Kidney epithelial cell (primary cell): ENCODE data around the gene DPY19L3. TPM values are rescaled to one million over a fixed set of nuclear protein-coding genes. Genes with fewer than 3 reads are reported as not detected.

Experiments used
- DNase-seq: peaks from one replicate; pipeline ENCODE4 v3.0.0-alpha.2; 2010; ENCODE audit warnings: low read depth
- H3K27me3 ChIP-seq: 2 replicates; pipeline ENCODE4 v1.6.0; 2011; ENCODE audit warnings: low read length; ENCODE audit not compliant: control insufficient read depth, insufficient read depth
- H3K36me3 ChIP-seq: 2 replicates; pipeline ENCODE4 v1.5.1; 2011; ENCODE audit warnings: low read length; ENCODE audit not compliant: control insufficient read depth, insufficient read depth
- H3K4me3 ChIP-seq: 2 replicates; pipeline ENCODE4 v1.5.1; 2011; ENCODE audit warnings: low read depth, mild to moderate bottlenecking, control low read depth, low read length
- total RNA-seq: library from RNA; depleted of rRNA; stranded (reverse); fragments of >200 nt; gene quantifications from 2 replicates; pipeline ENCODE4 v1.2.3, GENCODE V29; 2015
- TF ChIP-seq, protein P1 (sequence below): IDR thresholded peaks from 2 replicates; pipeline ENCODE4 v1.5.1; 2011; ENCODE audit warnings: mild to moderate bottlenecking, moderate library complexity, low read length, control low read depth, inconsistent platforms; ENCODE audit not compliant: insufficient read depth, poor library complexity, severe bottlenecking

The DPY19L3 gene
- total RNA-seq, 1 donor from 2014 or later, result 25.0 TPM

DNA sequence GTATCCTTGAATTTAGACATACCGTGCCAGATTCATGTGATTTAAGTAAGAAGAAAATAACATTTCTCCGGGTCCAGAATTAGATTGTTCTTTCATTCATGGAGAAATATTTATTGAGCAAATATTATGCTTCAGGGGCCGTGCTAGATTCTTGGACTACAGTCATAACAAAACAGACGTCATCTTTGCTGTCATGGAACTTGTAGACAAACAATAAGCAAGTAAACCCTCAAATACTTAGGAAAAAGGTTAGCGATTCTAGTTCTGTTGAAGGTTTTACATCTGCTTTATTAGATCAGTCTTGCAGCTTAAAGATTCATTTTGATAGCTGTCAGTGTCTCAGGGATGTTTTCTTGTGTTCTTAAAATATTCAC lies 43.3 kb upstream of the DPY19L3 start:
- no peak for DNase-seq
- H3K36me3 ChIP-seq, result no peaks in the 10 kb centered on the region

DNA sequence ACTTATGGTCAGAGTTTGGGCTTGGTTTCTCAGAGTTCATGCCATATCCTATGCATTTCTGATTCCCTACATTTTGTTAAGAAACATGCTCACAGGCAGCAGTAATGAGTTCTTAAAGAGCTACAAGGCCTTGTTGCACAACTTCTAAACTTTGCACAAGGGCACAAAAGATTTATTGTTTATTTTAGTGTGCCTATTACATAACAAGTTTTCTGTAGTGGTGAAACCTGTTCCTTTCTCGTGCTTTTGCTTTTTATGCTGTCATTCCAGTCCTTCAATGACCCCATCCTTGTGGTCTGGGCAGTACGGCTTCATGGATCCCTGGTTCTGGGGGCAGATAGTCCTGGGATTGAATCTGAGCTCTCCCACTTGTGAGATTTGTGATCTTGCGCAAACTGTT lies 42.4 kb upstream of the DPY19L3 start:
- Histone ChIP-seq H3K4me3 (no peak overlapping the region), H3K27me3 (no peaks in the 10 kb centered on the region), H3K36me3 (no peaks in the 10 kb centered on the region)
- DNase-seq, result no peak
- TF ChIP-seq, protein P1, sequence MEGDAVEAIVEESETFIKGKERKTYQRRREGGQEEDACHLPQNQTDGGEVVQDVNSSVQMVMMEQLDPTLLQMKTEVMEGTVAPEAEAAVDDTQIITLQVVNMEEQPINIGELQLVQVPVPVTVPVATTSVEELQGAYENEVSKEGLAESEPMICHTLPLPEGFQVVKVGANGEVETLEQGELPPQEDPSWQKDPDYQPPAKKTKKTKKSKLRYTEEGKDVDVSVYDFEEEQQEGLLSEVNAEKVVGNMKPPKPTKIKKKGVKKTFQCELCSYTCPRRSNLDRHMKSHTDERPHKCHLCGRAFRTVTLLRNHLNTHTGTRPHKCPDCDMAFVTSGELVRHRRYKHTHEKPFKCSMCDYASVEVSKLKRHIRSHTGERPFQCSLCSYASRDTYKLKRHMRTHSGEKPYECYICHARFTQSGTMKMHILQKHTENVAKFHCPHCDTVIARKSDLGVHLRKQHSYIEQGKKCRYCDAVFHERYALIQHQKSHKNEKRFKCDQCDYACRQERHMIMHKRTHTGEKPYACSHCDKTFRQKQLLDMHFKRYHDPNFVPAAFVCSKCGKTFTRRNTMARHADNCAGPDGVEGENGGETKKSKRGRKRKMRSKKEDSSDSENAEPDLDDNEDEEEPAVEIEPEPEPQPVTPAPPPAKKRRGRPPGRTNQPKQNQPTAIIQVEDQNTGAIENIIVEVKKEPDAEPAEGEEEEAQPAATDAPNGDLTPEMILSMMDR, result no peak

More for the DNA sequence above, 43.3 kb upstream of the DPY19L3 start:
- H3K27me3 ChIP-seq, result no peaks in the 10 kb centered on the region
- TF ChIP-seq, protein P1, result no peak
- H3K4me3 ChIP-seq, result no peak overlapping the region

DNA sequence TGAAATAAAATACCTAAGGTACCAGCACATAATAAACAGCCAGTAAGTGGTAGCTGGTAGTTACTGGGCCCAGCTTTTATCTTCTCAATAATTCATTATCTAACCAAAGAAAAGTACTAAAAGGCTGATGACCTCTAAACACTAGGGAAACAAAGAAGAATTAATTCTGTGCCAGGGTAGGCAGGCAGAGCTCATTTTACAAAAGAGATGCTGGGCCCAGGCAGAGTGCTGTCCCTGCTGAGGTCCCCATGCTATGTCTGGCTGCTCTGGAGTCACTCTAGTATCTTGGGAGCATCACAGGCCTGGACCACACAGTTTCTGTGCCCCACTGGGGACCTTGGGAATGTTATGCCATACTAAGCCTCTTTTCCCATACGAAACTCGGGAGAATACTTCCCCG lies 41.9 kb upstream of the DPY19L3 start:
- Histone ChIP-seq H3K4me3 (no peak overlapping the region), H3K27me3 (no peaks in the 10 kb centered on the region), H3K36me3 (no peaks in the 10 kb centered on the region)
- TF ChIP-seq, protein P1, result no peak
- DNase-seq, result no peak

DNA sequence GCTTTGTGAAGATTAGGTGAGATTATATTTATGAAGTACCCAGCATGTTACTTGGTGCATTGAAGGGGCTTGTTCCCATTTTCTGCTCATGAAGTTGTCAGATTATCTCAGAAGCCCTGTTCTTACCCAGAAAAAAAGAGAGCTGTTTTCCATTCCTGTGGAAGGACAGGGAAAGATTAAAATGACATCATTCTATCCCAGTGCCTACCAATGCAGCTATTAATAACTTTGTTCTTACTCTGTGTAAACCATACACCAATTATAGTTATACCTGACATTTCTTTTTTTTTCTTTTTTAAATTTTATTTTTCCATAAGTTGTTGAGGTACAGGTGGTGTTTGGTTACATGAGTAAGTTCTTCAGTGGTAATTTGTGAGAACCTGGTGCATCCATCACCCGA lies 41.5 kb upstream of the DPY19L3 start:
- Histone ChIP-seq H3K27me3 (no peaks in the 10 kb centered on the region), H3K36me3 (no peaks in the 10 kb centered on the region), H3K4me3 (no peak overlapping the region)
- DNase-seq, result no peak
- TF ChIP-seq, protein P1, result no peak

DNA sequence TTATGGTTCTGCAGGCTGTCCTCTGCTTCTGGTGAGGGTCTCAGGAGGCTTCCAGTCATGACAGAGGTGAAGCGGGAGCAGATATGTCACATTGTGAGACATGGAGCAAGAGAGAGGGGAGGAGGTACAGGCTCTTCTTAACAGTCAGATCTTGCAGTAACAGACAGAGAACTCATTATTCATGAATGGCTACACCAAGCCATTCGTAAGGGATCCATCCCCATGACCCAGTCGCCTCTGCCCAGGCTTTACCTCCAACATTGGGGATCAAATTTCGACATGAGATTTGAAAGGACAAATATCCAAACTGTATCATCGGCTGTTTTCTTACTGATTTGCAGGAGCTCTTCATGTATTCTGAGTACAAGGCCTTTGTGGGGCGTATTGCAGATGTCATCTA lies 38.5 kb upstream of the DPY19L3 start:
- TF ChIP-seq, protein P1, result no peak
- Histone ChIP-seq H3K36me3 (no peaks in the 10 kb centered on the region), H3K4me3 (no peak overlapping the region), H3K27me3 (no peaks in the 10 kb centered on the region)
- DNase-seq, result no peak

DNA sequence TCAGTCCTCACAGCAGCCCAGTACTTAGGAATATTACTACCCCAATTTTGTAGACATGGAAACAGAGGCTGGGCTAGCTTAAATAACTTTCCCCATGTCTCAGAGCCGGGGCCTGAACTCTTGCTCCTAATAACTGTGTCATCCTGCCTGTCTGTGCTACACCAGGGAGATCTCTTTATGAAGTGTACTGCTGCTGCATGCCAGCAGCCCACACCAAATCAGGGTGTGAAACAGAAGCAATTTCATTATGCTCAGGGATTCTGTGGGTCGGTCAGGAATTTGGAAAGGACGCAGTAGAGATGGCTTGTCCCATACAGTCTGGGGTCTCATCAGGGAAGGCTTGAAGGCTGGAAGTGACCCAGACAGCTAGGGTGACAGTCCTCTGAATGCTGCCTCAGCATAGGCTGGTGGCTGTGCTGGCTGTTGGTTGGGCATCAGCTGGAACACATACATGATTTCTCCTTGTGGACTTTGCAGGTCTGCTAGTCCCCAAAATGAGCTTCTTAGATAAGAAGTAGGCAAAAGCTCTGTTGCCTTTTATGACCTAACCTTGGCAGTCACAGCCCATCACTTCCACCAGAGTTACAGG lies 37.5 kb upstream of the DPY19L3 start:
- TF ChIP-seq, protein P1, result no peak
- Histone ChIP-seq H3K27me3 (no peaks in the 10 kb centered on the region), H3K4me3 (no peak overlapping the region), H3K36me3 (peaks cover 2% of the 10 kb centered on the region)
- DNase-seq, result no peak
